ENCODE data around the gene GPR156. TPM values are rescaled to one million over a fixed set of nuclear protein-coding genes. Genes with fewer than 3 reads are reported as not detected.

The GPR156 gene
- total and polyA plus RNA-seq, 10 of the 15 experiments (the other 5 are each of a cell fraction or from before 2014, with no cell fraction given), result 0.08 to 0.15 (median 0.11) TPM; not detected in 6

- intact Hi-C loops (cut with micrococcal nuclease; ENCODE audit: unreplicated experiment), result no loop called here
- no peak overlapping the region for H3K4me3 ChIP-seq
- in situ Hi-C loops (cut with MboI), result no loop called here
- no peaks in the 10 kb centered on the region for H3K79me2 ChIP-seq (ENCODE audit: control insufficient read depth, insufficient read depth, low read length)
- no peaks in the 10 kb centered on the region for H3K27me3 ChIP-seq (replicated peaks in 1 of 2; ENCODE audit: control insufficient read depth in 2 of 2, insufficient read depth in 2 of 2, low read length in 1 of 2)
- CTCF ChIA-PET, result no interaction called here
- H3K4me1 ChIP-seq (ENCODE audit: control insufficient read depth, insufficient read depth, low read length), result no peaks in the 10 kb centered on the region
- ATAC-seq (peak; percentile 45; the same call in 2 of the 3 replicates), FAIRE-seq (no peak), DNase-seq (ENCODE audit: low read depth, low spot score) (no peak)
- SMC1A ChIA-PET (ENCODE audit: uncharacterized antibody, unreplicated experiment), result no interaction called here
- 89% methylated on average over 24 of the region's 24 CpGs for WGBS (ENCODE audit: insufficient coverage, insufficient replicate concordance, low lambda C conversion rate, missing lambda C conversion rate)
- no peaks in the 10 kb centered on the region; the same call in 2 of the 3 replicates for H3K9me3 ChIP-seq (replicated peaks; ENCODE audit: control insufficient read depth, insufficient read depth, low read length)
- H3K9ac ChIP-seq (ENCODE audit: control insufficient read depth, insufficient read depth, low read length), result no peak overlapping the region
- RAD21 ChIA-PET (ENCODE audit: unreplicated experiment), result no interaction called here
- TF ChIP-seq TCF7 (IDR thresholded peaks at IDR 0.05; ENCODE audit: borderline replicate concordance), result no peak
- no peaks in the 10 kb centered on the region for H4K20me1 ChIP-seq (ENCODE audit: control insufficient read depth, insufficient read depth)
- no peak overlapping the region for H3K27ac ChIP-seq (ENCODE audit: control insufficient read depth, insufficient read depth)
- POLR2A ChIA-PET, result no interaction called here
- H2AFZ ChIP-seq (ENCODE audit: control insufficient read depth, low read depth, low read length), result no peak overlapping the region
- no peak overlapping the region for H3K4me2 ChIP-seq (ENCODE audit: control insufficient read depth, insufficient read depth)
- BruUV-seq (replicated peaks), result TSS peak; percentile 39
- no peaks in the 10 kb centered on the region; a peak in 1 of 4 replicates for H3K36me3 ChIP-seq (ENCODE audit: control insufficient read depth in 2 of 2, insufficient read depth in 2 of 2, low read length in 1 of 2)
Measured at GRCh38 chr3:120311863-120312794, 27.1 kb upstream of the GPR156 start.

- H3K4me2 ChIP-seq (ENCODE audit: control insufficient read depth, insufficient read depth), result no peak overlapping the region
- no peaks in the 10 kb centered on the region for H3K27me3 ChIP-seq (replicated peaks in 1 of 2; ENCODE audit: control insufficient read depth in 2 of 2, insufficient read depth in 2 of 2, low read length in 1 of 2)
- in situ Hi-C loops (cut with MboI), result no loop called here
- ChIA-PET SMC1A (ENCODE audit: uncharacterized antibody, unreplicated experiment) (no interaction called here), CTCF (no interaction called here), RAD21 (ENCODE audit: unreplicated experiment) (no interaction called here), POLR2A (no interaction called here)
- WGBS (ENCODE audit: insufficient coverage, insufficient replicate concordance, low lambda C conversion rate, missing lambda C conversion rate), result 94% methylated on average over 57 of the region's 72 CpGs
- H3K9me3 ChIP-seq (replicated peaks; ENCODE audit: control insufficient read depth, insufficient read depth, low read length), result no peaks in the 10 kb centered on the region; the same call in 2 of the 3 replicates
- ATAC-seq (no peak), DNase-seq (ENCODE audit: low read depth, low spot score) (no peak), FAIRE-seq (no peak)
- no peak overlapping the region for H3K4me3 ChIP-seq
- no peak overlapping the region for H3K27ac ChIP-seq (ENCODE audit: control insufficient read depth, insufficient read depth)
- intact Hi-C loops (cut with micrococcal nuclease; ENCODE audit: unreplicated experiment), result no loop called here
- no peak overlapping the region for H2AFZ ChIP-seq (ENCODE audit: control insufficient read depth, low read depth, low read length)
- H3K9ac ChIP-seq (ENCODE audit: control insufficient read depth, insufficient read depth, low read length), result no peak overlapping the region
- no peaks in the 10 kb centered on the region for H3K79me2 ChIP-seq (ENCODE audit: control insufficient read depth, insufficient read depth, low read length)
- H4K20me1 ChIP-seq (ENCODE audit: control insufficient read depth, insufficient read depth), result no peaks in the 10 kb centered on the region
- H3K4me1 ChIP-seq (ENCODE audit: control insufficient read depth, insufficient read depth, low read length), result no peaks in the 10 kb centered on the region
- no TSS peak for BruUV-seq (replicated peaks)
- H3K36me3 ChIP-seq (ENCODE audit: control insufficient read depth in 2 of 2, insufficient read depth in 2 of 2, low read length in 1 of 2), result no peaks in the 10 kb centered on the region
- TF ChIP-seq YY1 (IDR thresholded peaks at IDR 0.05; ENCODE audit: low read depth, low read length), result no peak
- TF ChIP-seq RAD51 (IDR thresholded peaks at IDR 0.05), result no peak
- no peak for TF ChIP-seq RB1 (IDR thresholded peaks at IDR 0.05; ENCODE audit: borderline replicate concordance)
- no peak for TF ChIP-seq SMAD5 (IDR thresholded peaks at IDR 0.05; ENCODE audit: low read depth)
- TF ChIP-seq TCF12 (IDR thresholded peaks at IDR 0.05; ENCODE audit: low read depth, low read length), result no peak
- no peak for TF ChIP-seq ESRRA (IDR thresholded peaks at IDR 0.05; ENCODE audit: low read length)
- no peak for TF ChIP-seq TBL1XR1 (IDR thresholded peaks at IDR 0.05; ENCODE audit: low read depth, low read length)
- no peak for TF ChIP-seq MLLT1 (IDR thresholded peaks at IDR 0.05)
- no peak for TF ChIP-seq NR2F1 (conservative IDR thresholded peaks at IDR 0.05)
- TF ChIP-seq POLR2AphosphoS5 (IDR thresholded peaks at IDR 0.05; ENCODE audit: low read length), result no peak
- no peak for TF ChIP-seq CHD1 (IDR thresholded peaks at IDR 0.05; ENCODE audit: low read depth, low read length)
- no peak for TF ChIP-seq ZZZ3 (IDR thresholded peaks at IDR 0.05; ENCODE audit: control insufficient read depth, insufficient read length, low read depth)
- TF ChIP-seq FOXK2 (IDR thresholded peaks at IDR 0.05), result no peak
Measured at GRCh38 chr3:120306519-120307455, 21.8 kb upstream of the GPR156 start.

All from GM12878 (cell line).